Tibial nerve (tissue), 4 donors: ENCODE data around the gene MRFAP1. TPM values are rescaled to one million over a fixed set of nuclear protein-coding genes. Genes with fewer than 3 reads are reported as not detected.

Experiments
- DNase-seq, 2 donors: peaks; one replicate each; pipeline ENCODE4 v3.0.0-alpha.2; 2019; ENCODE audit warnings: low spot score in 2 of 2
- H3K27ac ChIP-seq, 4 donors: fragments of 200-600 bp; sonication (generic) in 3 of 4; one replicate each; pipeline ENCODE4 v1.5.1; 2017 to 2019; ENCODE audit warnings: mild to moderate bottlenecking in 1 of 4
- H3K27me3 ChIP-seq, 2 donors: fragments of 200-600 bp; sonication (generic) in 1 of 2; one replicate each; pipeline versions ENCODE4 v1.5.1 to v1.6.0; 2017 to 2019
- H3K36me3 ChIP-seq, 3 donors: fragments of 200-600 bp; sonication (generic); one replicate each; pipeline ENCODE4 v1.5.1; 2018 to 2019
- H3K4me1 ChIP-seq, 4 donors: fragments of 200-600 bp; sonication (generic) in 3 of 4; one replicate each; pipeline ENCODE4 v1.5.1; 2017 to 2019
- H3K4me3 ChIP-seq, 4 donors: fragments of 200-600 bp; sonication (generic) in 3 of 4; one replicate each; pipeline ENCODE4 v1.5.1; 2017 to 2019; ENCODE audit warnings: mild to moderate bottlenecking in 1 of 4, moderate library complexity in 1 of 4
- H3K9me3 ChIP-seq, 4 donors: fragments of 200-600 bp; sonication (generic) in 3 of 4; one replicate each; pipeline ENCODE4 v1.5.1; 2017 to 2019
- EP300 ChIP-seq, 2 donors: sonication (generic); formaldehyde crosslinking; IDR thresholded peaks; one replicate each; pipeline ENCODE4 v1.6.1; 2017; ENCODE audit warnings: antibody characterized with exemption in 2 of 2, mild to moderate bottlenecking in 1 of 2
- POLR2A ChIP-seq, 2 donors: fragments of 450-650 bp; IDR thresholded peaks; one replicate each; pipeline ENCODE4 v1.6.1; 2017; ENCODE audit warnings: antibody characterized with exemption in 2 of 2, mild to moderate bottlenecking in 2 of 2, moderate library complexity in 2 of 2
- WGBS, 2 donors: methylation state at CpG; one replicate each; pipeline ENCODE4 v1.1.5; 2018; 5-methylcytosine and 5-hydroxymethylcytosine counted together
- total RNA-seq, 4 donors: library from RNA; depleted of rRNA; stranded (reverse); fragments of >200 nt; gene quantifications; one replicate each; pipeline ENCODE4 v1.1.0, GENCODE V29; 2016
- TF ChIP-seq, protein P1 (sequence below), 5 experiments: fragments of 200-600 bp in 3 of 5; fragments of 450-650 bp in 2 of 5; sonication (generic) in 3 of 5; IDR thresholded peaks; one replicate each; pipeline ENCODE4 v1.5.1; 2016 to 2019; ENCODE audit warnings: antibody characterized with exemption in 5 of 5, mild to moderate bottlenecking in 3 of 5, moderate library complexity in 2 of 5

MRFAP1 gene
- total RNA-seq, 4 donors from 2014 or later: 176 to 300 (median 202) TPM

GRCh38 chr4:6598641-6599040 lies 41.8 kb upstream of the MRFAP1 start:
- Histone ChIP-seq H3K4me3 (no peak overlapping the region), H3K36me3 (peaks cover 0 to 100% (median 6%) of the 10 kb centered on the region in 3 donors), H3K9me3 (peaks cover 0 to 8% (median 0%) of the 10 kb centered on the region in 4 donors), H3K27me3 (no peaks in the 10 kb centered on the region), H3K4me1 (no peaks in the 10 kb centered on the region), H3K27ac (no peak overlapping the region)
- no peak for DNase-seq
- 76 to 80% methylated on average over 13 of the region's 13 CpGs for WGBS, 2 donors
- TF ChIP-seq, protein P1, sequence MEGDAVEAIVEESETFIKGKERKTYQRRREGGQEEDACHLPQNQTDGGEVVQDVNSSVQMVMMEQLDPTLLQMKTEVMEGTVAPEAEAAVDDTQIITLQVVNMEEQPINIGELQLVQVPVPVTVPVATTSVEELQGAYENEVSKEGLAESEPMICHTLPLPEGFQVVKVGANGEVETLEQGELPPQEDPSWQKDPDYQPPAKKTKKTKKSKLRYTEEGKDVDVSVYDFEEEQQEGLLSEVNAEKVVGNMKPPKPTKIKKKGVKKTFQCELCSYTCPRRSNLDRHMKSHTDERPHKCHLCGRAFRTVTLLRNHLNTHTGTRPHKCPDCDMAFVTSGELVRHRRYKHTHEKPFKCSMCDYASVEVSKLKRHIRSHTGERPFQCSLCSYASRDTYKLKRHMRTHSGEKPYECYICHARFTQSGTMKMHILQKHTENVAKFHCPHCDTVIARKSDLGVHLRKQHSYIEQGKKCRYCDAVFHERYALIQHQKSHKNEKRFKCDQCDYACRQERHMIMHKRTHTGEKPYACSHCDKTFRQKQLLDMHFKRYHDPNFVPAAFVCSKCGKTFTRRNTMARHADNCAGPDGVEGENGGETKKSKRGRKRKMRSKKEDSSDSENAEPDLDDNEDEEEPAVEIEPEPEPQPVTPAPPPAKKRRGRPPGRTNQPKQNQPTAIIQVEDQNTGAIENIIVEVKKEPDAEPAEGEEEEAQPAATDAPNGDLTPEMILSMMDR (IDR thresholded peaks at IDR 0.05): no peak
- TF ChIP-seq EP300 (IDR thresholded peaks at IDR 0.05) (no peak), POLR2A (IDR thresholded peaks at IDR 0.05) (no peak)

- Histone ChIP-seq H3K4me1 (no peaks in the 10 kb centered on the region), H3K9me3 (peaks cover 0 to 26% (median 3%) of the 10 kb centered on the region in 4 donors), H3K36me3 (peaks cover 0 to 100% (median 18%) of the 10 kb centered on the region in 3 donors), H3K27me3 (no peaks in the 10 kb centered on the region), H3K27ac (no peak overlapping the region), H3K4me3 (no peak overlapping the region)
- DNase-seq: no peak
- TF ChIP-seq, protein P1 (IDR thresholded peaks at IDR 0.05): no peak
- TF ChIP-seq EP300 (IDR thresholded peaks at IDR 0.05): no peak
- no peak for TF ChIP-seq POLR2A (IDR thresholded peaks at IDR 0.05)
- WGBS, 2 donors: 91% methylated on average over 8 to 10 of the region's 10 CpGs
Measured at GRCh38 chr4:6601661-6602250, 38.7 kb upstream of the MRFAP1 start.

- H3K36me3 ChIP-seq: peaks cover 0 to 100% (median 20%) of the 10 kb centered on the region in 3 donors
- H3K4me1 ChIP-seq: no peaks in the 10 kb centered on the region
- H3K4me3 ChIP-seq: no peak overlapping the region
- H3K9me3 ChIP-seq: peaks cover 0 to 26% (median 3%) of the 10 kb centered on the region in 4 donors
- WGBS, 2 donors: 91 to 93% methylated on average over 6 of the region's 6 CpGs
- no peak for DNase-seq
- H3K27ac ChIP-seq: no peak overlapping the region
- no peak for TF ChIP-seq POLR2A (IDR thresholded peaks at IDR 0.05)
- no peaks in the 10 kb centered on the region for H3K27me3 ChIP-seq
Measured at GRCh38 chr4:6602289-6602688, 38.2 kb upstream of the MRFAP1 start.

DNA sequence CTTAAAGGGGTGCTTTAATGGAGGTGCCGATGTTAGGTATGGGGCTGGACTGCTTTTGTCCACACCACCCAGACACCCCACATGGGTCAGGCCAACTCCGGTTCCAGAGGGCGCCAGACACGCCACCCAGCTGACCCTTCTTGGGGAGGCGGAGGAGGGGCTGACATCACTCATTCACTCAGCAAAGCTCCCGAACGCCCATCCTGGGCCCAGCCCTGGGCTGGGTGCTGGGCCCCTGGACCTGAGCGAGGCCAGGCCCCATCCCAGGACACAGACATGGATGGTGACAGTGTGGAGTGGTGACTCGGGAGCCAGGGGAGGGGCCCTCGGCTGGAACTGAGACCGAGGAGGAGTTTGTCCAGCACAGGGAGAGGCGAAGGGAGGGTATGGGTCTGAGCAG lies 37.4 kb upstream of the MRFAP1 start:
- Histone ChIP-seq H3K9me3 (peaks cover 0 to 26% (median 3%) of the 10 kb centered on the region in 4 donors), H3K27ac (no peak overlapping the region), H3K36me3 (peaks cover 0 to 100% (median 25%) of the 10 kb centered on the region in 3 donors), H3K4me3 (no peak overlapping the region), H3K4me1 (no peaks in the 10 kb centered on the region), H3K27me3 (no peaks in the 10 kb centered on the region)
- 82 to 87% methylated on average over 12 of the region's 12 CpGs for WGBS, 2 donors
- DNase-seq: no peak
- TF ChIP-seq, protein P1 (IDR thresholded peaks at IDR 0.05): no peak
- TF ChIP-seq POLR2A (IDR thresholded peaks at IDR 0.05) (no peak), EP300 (IDR thresholded peaks at IDR 0.05) (no peak)

DNA sequence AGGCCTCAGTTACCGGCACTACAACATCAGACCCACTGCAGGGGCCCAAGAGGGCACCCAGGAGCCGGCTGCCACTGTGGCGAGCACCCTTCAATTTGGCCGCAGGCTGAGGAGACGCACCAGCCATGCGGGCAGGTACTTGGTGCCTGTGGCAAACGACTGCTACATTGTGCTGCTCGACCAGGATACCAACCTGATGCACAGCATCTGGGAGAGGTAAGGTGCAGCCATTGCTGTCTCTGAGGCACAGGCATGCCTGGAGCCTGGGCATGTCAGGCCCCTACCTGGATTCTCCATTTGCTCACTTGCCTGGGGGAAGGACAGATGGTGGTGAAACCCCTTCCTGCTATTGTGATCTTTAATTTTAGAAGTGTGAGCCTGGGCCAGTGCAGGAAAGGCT lies 35.4 kb upstream of the MRFAP1 start:
- Histone ChIP-seq H3K36me3 (peaks cover 0 to 100% (median 27%) of the 10 kb centered on the region in 3 donors), H3K9me3 (peaks cover 0 to 26% (median 3%) of the 10 kb centered on the region in 4 donors), H3K4me3 (no peak overlapping the region), H3K4me1 (no peaks in the 10 kb centered on the region), H3K27ac (no peak overlapping the region), H3K27me3 (no peaks in the 10 kb centered on the region)
- no peak for DNase-seq
- 93 to 96% methylated on average over 4 to 7 of the region's 8 CpGs for WGBS, 2 donors
- TF ChIP-seq EP300 (IDR thresholded peaks at IDR 0.05) (no peak), POLR2A (IDR thresholded peaks at IDR 0.05) (no peak)
- TF ChIP-seq, protein P1 (IDR thresholded peaks at IDR 0.05): no peak
